PC-3 (cell line): ENCODE measurements around the gene DISC1.

Experiments used
- CTCF ChIP-seq: fragments of 300-600 bp; sonication (generic); conservative IDR thresholded peaks from 2 replicates; pipeline ENCODE4 v1.5.1; 2017; ENCODE audit warnings: antibody characterized with exemption, low read depth, mild to moderate bottlenecking, low read length
- EZH2 ChIP-seq: fragments of 300-600 bp; sonication (generic); IDR thresholded peaks from one replicate; pipeline ENCODE4 v1.6.1; 2017; ENCODE audit warnings: antibody characterized with exemption, mild to moderate bottlenecking, low read length; ENCODE audit not compliant: unreplicated experiment

GRCh38 chr1:231826566-231826965 is 200.0 kb downstream of the DISC1 start:
- TF ChIP-seq CTCF (no peak), EZH2 (no peak)
